ENCODE measurements around the gene INPP4B. TPM values are rescaled to one million over a fixed set of nuclear protein-coding genes. Genes with fewer than 3 reads are reported as not detected.
A peak's percentile ranks its signal among the peaks of the same experiment; 100 is the strongest.

Gene INPP4B
- total RNA-seq, 2 donors from 2014 or later, result 10.0 to 14.1 TPM

DNA sequence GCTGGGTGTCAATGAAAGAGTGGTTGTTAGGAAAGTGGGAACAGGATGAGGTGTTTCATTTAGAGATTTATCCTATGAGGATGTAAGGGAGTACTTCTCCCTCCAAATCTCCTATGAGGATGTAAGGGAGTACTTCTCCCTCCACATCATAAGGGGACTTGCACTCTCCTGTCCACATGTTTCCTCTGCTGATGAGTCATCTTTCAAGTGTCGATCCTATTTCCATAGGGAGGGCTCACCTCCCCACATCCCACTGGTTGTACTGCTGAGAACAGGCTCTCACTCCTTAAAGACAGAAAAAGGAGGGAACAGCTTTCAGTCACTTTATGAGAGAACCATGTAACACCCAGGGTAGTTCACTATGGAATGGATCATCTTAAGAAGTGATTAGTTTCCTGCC lies 65.0 kb downstream of the INPP4B start:
- no peak for DNase-seq
- intact Hi-C loops (cut with DNase I), result no loop called here
- Histone ChIP-seq H3K9ac (ENCODE audit: low read depth in 2 of 2, low read length in 2 of 2) (no peak overlapping the region), H3K36me3 (no peaks in the 10 kb centered on the region), H3K4me3 (no peak overlapping the region), H3K9me3 (no peaks in the 10 kb centered on the region), H3K4me1 (no peaks in the 10 kb centered on the region), H3K27ac (no peak overlapping the region), H3K27me3 (no peaks in the 10 kb centered on the region)
- TF ChIP-seq, protein P1, sequence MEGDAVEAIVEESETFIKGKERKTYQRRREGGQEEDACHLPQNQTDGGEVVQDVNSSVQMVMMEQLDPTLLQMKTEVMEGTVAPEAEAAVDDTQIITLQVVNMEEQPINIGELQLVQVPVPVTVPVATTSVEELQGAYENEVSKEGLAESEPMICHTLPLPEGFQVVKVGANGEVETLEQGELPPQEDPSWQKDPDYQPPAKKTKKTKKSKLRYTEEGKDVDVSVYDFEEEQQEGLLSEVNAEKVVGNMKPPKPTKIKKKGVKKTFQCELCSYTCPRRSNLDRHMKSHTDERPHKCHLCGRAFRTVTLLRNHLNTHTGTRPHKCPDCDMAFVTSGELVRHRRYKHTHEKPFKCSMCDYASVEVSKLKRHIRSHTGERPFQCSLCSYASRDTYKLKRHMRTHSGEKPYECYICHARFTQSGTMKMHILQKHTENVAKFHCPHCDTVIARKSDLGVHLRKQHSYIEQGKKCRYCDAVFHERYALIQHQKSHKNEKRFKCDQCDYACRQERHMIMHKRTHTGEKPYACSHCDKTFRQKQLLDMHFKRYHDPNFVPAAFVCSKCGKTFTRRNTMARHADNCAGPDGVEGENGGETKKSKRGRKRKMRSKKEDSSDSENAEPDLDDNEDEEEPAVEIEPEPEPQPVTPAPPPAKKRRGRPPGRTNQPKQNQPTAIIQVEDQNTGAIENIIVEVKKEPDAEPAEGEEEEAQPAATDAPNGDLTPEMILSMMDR (IDR thresholded peaks at IDR 0.05), result no peak

DNA sequence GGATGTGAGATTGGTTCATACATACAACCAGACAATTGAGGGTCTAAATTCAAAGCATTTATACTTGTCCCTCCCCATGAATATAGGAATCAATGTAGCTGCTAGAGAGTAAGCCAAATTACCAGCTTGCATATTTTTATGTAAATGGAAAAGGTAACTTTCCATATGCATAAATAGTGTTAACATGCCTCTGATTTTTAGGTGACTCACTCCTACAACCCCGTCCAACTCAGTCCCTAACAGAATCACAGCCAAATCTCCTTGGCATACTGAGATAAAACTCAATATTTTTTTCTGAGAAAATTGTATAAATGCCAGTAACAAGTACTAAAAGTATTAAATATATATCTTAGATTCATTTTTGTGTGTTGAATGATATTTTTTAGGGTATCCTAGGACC lies 67.2 kb downstream of the INPP4B start:
- TF ChIP-seq, protein P1 (IDR thresholded peaks at IDR 0.05), result no peak
- DNase-seq, result no peak
- intact Hi-C loops (cut with DNase I), result no loop called here

DNA sequence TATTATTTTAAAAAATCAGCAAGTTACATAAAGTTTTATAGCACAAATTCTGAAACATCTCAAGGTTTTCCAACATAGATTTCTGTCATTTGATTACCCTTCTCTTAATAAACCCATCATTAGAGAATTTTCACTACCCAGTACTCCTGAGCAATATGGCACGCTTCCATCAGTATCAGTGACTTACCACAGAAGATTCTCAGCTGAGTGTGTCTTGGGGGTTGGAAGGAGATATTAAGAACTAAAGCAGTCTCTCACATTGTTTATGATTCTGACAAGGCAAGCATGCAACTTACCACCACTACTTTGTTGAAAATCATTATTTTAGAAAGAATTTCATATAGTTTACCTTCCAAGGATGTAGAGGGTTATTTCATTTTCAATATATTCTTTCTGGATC lies 67.7 kb downstream of the INPP4B start:
- intact Hi-C loops (cut with DNase I), result no loop called here
- no peaks in the 10 kb centered on the region for H3K36me3 ChIP-seq
- no peak overlapping the region for H3K9ac ChIP-seq (ENCODE audit: low read depth in 2 of 2, low read length in 2 of 2)
- H3K4me1 ChIP-seq, result no peaks in the 10 kb centered on the region
- H3K27me3 ChIP-seq, result no peaks in the 10 kb centered on the region
- TF ChIP-seq, protein P1 (IDR thresholded peaks at IDR 0.05), result no peak
- DNase-seq, result no peak
- H3K27ac ChIP-seq, result no peak overlapping the region
- no peaks in the 10 kb centered on the region for H3K9me3 ChIP-seq
- H3K4me3 ChIP-seq, result no peak overlapping the region

More for the DNA sequence above, 67.2 kb downstream of the INPP4B start:
- H3K27me3 ChIP-seq, result no peaks in the 10 kb centered on the region
- no peak overlapping the region for H3K9ac ChIP-seq (ENCODE audit: low read depth in 2 of 2, low read length in 2 of 2)
- H3K9me3 ChIP-seq, result no peaks in the 10 kb centered on the region
- no peak overlapping the region for H3K27ac ChIP-seq
- H3K4me3 ChIP-seq, result no peak overlapping the region
- no peaks in the 10 kb centered on the region for H3K36me3 ChIP-seq
- no peaks in the 10 kb centered on the region for H3K4me1 ChIP-seq

DNA sequence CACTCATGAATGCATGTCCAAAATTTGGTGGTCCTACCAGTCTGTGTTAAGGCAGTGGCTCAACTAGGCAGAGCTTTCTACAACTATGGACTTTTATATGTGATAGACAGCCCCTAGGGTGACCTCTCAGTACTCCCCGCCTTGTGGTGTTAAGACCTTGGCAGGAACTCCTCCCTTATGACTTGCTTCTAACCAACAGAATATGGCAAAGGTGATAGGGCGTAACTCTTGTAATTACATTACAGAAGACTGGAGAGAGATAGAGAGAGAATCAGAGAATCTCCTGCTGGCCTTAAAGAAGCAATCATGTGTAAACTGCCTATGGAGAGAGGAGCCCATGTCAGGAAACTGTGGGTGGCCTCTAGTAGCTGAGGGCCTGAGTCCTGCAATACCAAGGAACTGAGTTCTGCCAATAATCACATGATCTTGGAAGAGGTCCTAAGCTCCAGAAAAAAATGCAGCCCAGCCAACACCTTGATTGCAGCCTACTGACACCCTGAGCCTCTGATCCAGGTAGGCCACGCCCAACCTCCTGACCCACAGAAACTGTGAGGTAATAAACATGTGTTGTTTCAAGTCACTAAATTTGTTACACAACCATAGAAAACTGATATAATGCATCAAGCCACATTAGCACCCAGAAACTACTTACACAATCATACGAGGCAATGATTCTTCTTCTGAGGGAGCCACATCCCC lies 68.9 kb downstream of the INPP4B start:
- Histone ChIP-seq H3K4me3 (no peak overlapping the region), H3K27me3 (no peaks in the 10 kb centered on the region), H3K9me3 (no peaks in the 10 kb centered on the region), H3K27ac (no peak overlapping the region), H3K4me1 (no peaks in the 10 kb centered on the region), H3K9ac (ENCODE audit: low read depth in 2 of 2, low read length in 2 of 2) (no peak overlapping the region), H3K36me3 (no peaks in the 10 kb centered on the region)
- TF ChIP-seq, protein P1 (IDR thresholded peaks at IDR 0.05), result no peak
- intact Hi-C loops (cut with DNase I), result no loop called here
- DNase-seq, result peak; percentile 19

DNA sequence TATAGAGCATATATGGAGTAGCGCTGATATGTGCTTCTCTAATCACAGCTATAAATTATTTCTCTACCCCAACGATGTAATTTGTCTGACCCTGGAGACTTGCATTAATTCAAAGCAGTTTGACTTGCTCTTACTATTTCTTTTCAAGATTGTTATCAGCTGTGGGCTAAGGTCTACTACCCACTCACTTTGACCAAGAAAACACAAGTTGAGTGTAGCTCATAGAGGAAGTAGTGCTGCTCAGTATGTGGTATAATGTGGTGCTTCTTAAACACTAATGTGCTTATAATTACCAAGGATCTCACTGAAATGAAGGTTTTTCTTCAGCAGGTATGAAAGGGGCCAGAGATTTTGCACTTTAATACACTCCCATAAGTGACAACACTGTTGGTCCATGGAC lies 70.1 kb downstream of the INPP4B start:
- Histone ChIP-seq H3K36me3 (no peaks in the 10 kb centered on the region), H3K9me3 (no peaks in the 10 kb centered on the region), H3K4me1 (no peaks in the 10 kb centered on the region), H3K4me3 (no peak overlapping the region), H3K9ac (ENCODE audit: low read depth in 2 of 2, low read length in 2 of 2) (no peak overlapping the region), H3K27ac (no peak overlapping the region), H3K27me3 (no peaks in the 10 kb centered on the region)
- no peak for DNase-seq
- TF ChIP-seq, protein P1 (IDR thresholded peaks at IDR 0.05), result no peak
- intact Hi-C loops (cut with DNase I), result no loop called here

Measured in colonic mucosa (tissue), 4 donors.